Measurements from ENCODE around the gene RNF130.

- no peak for TF ChIP-seq POLR2A (IDR thresholded peaks at IDR 0.05; ENCODE audit: low read depth, low read length)
- TF ChIP-seq POLR2AphosphoS5 (IDR thresholded peaks at IDR 0.05; ENCODE audit: low read depth, low read length) = no peak
Measured at GRCh38 chr5:180118391-180118791, 46.8 kb upstream of the RNF130 start.
